ENCODE data around the gene PICALM.

PICALM gene

DNA sequence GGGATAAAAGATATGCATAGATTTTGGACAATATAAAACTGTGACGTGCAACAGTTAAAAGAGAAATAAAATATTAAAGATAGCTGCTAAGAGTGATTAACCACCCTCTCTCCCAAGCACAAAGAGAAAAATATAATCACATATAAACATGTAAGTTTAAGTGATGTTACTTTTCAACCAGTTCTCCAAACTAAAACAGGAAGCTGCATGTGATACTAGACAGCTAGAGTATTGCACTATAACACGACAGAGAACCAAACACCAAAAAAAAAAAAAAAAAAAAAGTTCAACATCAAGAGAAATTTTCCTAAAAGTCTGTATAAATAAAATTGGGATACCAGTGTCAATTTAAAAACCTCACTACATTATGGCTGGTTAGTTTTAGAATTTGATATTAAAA lies 79.1 kb downstream of the PICALM start:
- TF ChIP-seq, protein P1, sequence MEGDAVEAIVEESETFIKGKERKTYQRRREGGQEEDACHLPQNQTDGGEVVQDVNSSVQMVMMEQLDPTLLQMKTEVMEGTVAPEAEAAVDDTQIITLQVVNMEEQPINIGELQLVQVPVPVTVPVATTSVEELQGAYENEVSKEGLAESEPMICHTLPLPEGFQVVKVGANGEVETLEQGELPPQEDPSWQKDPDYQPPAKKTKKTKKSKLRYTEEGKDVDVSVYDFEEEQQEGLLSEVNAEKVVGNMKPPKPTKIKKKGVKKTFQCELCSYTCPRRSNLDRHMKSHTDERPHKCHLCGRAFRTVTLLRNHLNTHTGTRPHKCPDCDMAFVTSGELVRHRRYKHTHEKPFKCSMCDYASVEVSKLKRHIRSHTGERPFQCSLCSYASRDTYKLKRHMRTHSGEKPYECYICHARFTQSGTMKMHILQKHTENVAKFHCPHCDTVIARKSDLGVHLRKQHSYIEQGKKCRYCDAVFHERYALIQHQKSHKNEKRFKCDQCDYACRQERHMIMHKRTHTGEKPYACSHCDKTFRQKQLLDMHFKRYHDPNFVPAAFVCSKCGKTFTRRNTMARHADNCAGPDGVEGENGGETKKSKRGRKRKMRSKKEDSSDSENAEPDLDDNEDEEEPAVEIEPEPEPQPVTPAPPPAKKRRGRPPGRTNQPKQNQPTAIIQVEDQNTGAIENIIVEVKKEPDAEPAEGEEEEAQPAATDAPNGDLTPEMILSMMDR (IDR thresholded peaks at IDR 0.05; ENCODE audit: low read depth, low read length) = no peak
- no peak overlapping the region for H3K4me3 ChIP-seq (ENCODE audit: low read depth, low read length)

DNA sequence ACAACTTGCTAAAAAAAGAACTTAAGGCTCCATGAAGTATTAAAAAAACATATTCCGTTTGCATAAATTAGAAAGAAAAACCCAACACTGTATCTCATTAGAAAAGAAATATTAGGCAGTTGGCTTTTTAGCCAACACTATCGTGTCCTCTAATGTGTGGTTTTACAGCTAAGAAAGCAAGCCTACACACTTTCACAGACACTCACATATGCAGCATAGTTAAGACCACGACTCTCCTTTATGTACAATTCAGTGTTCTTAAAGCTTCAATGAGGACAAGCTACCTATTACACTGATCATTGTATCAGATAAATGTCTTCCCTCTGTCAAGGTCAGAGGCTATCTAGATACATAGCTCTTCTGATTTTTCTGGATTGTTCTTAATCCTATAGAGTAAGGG lies 80.1 kb downstream of the PICALM start:
- no peak overlapping the region for H3K4me3 ChIP-seq (ENCODE audit: low read depth, low read length)

DNA sequence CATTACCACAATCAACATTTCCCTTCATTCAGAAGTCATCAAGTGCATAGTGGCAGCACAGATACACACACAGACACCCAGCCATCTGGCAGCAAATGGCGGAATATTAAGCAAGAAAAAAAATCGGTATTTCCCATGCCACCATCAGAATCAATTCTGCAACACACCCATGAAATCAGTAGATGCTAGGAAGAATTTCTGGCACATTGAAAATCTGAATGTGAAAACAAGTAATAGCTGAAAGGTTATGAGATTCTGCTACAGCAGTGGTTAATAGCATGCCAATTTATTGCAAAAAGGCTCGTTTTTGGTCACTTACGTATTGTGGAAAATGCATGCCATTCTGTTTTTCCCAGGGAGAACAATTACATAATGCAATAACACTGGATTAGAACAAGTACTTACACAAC lies 91.1 kb downstream of the PICALM start:
- no peak overlapping the region for H3K4me3 ChIP-seq (ENCODE audit: low read depth, low read length)
- TF ChIP-seq, protein P1 (IDR thresholded peaks at IDR 0.05; ENCODE audit: low read depth, low read length) = no peak

More for the DNA sequence above, 80.1 kb downstream of the PICALM start:
- TF ChIP-seq, protein P1 (IDR thresholded peaks at IDR 0.05; ENCODE audit: low read depth, low read length) = no peak

DNA sequence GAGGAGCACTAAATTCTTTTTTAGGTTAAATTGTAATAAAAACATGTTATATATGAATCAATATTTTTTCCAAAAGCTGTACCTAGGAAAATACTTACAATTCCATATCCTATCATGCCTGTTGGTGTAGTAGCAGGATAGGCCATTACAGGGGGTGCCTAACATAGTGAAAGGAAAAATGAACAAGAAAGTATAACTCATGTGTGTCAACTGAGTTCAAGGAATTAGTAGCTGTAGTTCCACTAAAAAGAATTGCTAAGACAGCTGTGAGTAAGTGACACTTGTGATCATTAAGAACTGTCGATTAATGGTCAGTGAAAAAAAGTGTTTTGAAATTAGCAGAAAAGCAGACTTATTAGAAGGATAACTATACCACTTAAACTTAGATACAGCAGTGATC lies 92.4 kb downstream of the PICALM start:
- H3K4me3 ChIP-seq (ENCODE audit: low read depth, low read length) = no peak overlapping the region
- TF ChIP-seq, protein P1 (IDR thresholded peaks at IDR 0.05; ENCODE audit: low read depth, low read length) = no peak

DNA sequence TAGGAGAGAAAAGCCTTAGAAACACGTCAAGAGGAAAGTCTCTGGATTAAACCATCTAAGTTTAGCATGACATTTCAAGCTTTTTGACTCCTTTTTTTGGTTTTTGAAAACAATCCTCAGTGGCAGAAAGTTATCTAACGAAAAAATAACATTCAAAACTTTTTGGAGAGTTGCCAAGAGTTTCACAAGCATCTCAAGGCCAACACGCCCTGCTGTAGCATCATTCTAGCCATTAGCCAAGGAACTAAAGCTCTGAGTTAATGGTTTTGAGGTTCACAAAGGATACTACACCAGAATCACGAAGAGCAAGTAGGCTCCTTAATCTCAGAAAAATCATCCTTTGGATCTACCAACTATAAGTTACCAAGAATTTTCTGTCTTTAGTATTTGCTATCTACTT lies 94.8 kb downstream of the PICALM start:
- TF ChIP-seq, protein P1 (IDR thresholded peaks at IDR 0.05; ENCODE audit: low read depth, low read length) = no peak
- H3K4me3 ChIP-seq (ENCODE audit: low read depth, low read length) = no peak overlapping the region

DNA sequence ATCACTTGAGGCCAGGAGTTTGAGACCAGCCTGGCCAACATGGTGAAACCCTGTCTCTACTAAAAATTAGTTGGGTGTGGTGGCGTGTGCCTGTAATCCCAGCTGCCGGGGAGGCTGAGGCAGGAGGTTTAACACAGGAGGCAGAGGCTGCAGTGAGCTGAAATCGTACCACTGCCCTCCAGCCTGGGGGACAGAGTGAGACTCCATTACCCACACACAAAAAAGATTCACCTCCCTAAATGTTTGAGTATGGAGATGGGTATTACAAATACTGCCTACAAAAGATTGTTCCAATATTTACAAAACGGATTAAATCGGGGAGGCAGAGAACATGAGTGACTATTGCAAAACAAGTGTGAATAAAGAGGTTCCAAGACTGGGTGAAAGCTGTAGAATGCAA lies 98.3 kb downstream of the PICALM start:
- H3K4me3 ChIP-seq (ENCODE audit: low read depth, low read length) = no peak overlapping the region
- TF ChIP-seq, protein P1 (IDR thresholded peaks at IDR 0.05; ENCODE audit: low read depth, low read length) = no peak

DNA sequence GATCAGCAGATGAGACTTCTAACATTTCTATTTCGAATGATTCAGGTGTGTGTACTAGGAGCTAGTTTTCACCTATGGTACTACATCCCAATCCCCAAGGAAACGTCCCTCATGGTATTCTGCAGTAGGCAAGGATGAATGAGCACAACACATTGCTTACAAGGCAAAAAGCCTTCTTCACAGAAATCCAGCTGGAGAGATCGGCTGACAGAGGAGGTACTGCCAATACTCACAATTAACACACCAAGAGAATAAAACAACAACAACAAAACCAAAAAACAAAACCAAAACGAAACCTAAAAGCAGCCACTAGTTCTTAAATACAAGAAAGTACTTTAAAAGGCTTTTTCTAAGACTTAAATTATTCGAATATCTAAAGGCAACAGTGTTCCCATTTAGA lies 101.4 kb downstream of the PICALM start:
- H3K4me3 ChIP-seq (ENCODE audit: low read depth, low read length) = no peak overlapping the region
- TF ChIP-seq, protein P1 (IDR thresholded peaks at IDR 0.05; ENCODE audit: low read depth, low read length) = no peak

Measured in WI38 (cell line).